ENCODE results near the gene FOXP1.

Gene FOXP1

DNA sequence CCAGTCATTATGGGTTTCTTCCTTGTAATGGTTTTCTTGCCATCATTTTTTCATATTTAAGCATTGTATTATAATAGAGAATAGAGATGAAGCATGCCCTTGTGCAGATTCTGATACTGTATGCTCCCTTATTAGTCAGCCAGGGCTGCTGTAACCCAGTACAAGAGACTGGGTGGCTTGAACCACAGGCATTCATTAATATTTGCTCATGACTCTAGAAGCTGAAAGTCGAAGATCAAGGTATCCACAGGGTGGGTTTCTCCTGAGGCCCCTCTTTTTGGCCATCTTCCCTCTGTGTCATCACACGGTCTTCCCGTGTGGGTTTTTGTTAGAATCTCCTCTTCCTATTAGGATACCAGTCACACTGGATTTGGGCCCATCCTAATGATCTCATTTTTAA, 74.5 kb downstream of the FOXP1 start:
- Histone ChIP-seq H3K4me3 (ENCODE audit: insufficient read depth, low read length, poor library complexity, severe bottlenecking) (no peak overlapping the region), H3K27ac (ENCODE audit: low read depth, low read length) (no peak overlapping the region), H4K20me1 (ENCODE audit: low read depth, low read length) (no peaks in the 10 kb centered on the region), H3K9ac (ENCODE audit: low read length) (no peak overlapping the region), H2AFZ (ENCODE audit: low read depth, low read length, severe bottlenecking) (no peak overlapping the region), H3K9me3 (ENCODE audit: insufficient read depth, low read length) (no peaks in the 10 kb centered on the region), H3K36me3 (ENCODE audit: low read length) (no peaks in the 10 kb centered on the region), H3K9me2 (replicated peaks; ENCODE audit: insufficient read depth, low read length) (no peaks in the 10 kb centered on the region), H3K4me2 (ENCODE audit: low read depth, low read length, poor library complexity, severe bottlenecking) (no peak overlapping the region), H3K27me3 (ENCODE audit: low read length) (no peaks in the 10 kb centered on the region), H3K79me2 (ENCODE audit: insufficient read depth, low read length) (no peaks in the 10 kb centered on the region), H3F3A (ENCODE audit: insufficient read depth) (0 out of 2 replicates have a peak, but pooled peaks cover 7% of the 10 kb centered on the region)
- TF ChIP-seq EZH2phosphoT487 (conservative IDR thresholded peaks at IDR 0.05; ENCODE audit: low read length) = no peak
- TF ChIP-seq, protein P1, sequence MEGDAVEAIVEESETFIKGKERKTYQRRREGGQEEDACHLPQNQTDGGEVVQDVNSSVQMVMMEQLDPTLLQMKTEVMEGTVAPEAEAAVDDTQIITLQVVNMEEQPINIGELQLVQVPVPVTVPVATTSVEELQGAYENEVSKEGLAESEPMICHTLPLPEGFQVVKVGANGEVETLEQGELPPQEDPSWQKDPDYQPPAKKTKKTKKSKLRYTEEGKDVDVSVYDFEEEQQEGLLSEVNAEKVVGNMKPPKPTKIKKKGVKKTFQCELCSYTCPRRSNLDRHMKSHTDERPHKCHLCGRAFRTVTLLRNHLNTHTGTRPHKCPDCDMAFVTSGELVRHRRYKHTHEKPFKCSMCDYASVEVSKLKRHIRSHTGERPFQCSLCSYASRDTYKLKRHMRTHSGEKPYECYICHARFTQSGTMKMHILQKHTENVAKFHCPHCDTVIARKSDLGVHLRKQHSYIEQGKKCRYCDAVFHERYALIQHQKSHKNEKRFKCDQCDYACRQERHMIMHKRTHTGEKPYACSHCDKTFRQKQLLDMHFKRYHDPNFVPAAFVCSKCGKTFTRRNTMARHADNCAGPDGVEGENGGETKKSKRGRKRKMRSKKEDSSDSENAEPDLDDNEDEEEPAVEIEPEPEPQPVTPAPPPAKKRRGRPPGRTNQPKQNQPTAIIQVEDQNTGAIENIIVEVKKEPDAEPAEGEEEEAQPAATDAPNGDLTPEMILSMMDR (IDR thresholded peaks at IDR 0.05; ENCODE audit: insufficient read depth, low read length, poor library complexity, severe bottlenecking) = no peak

- Histone ChIP-seq H3K9me3 (ENCODE audit: insufficient read depth, low read length) (no peaks in the 10 kb centered on the region), H3K4me2 (ENCODE audit: low read depth, low read length, poor library complexity, severe bottlenecking) (no peak overlapping the region), H3K27me3 (ENCODE audit: low read length) (no peaks in the 10 kb centered on the region), H4K20me1 (ENCODE audit: low read depth, low read length) (no peaks in the 10 kb centered on the region), H3K27ac (ENCODE audit: low read depth, low read length) (no peak overlapping the region), H3K79me2 (ENCODE audit: insufficient read depth, low read length) (no peaks in the 10 kb centered on the region), H3K36me3 (ENCODE audit: low read length) (no peaks in the 10 kb centered on the region), H3F3A (ENCODE audit: insufficient read depth) (no peaks in the 10 kb centered on the region), H2AFZ (ENCODE audit: low read depth, low read length, severe bottlenecking) (no peak overlapping the region), H3K9me2 (replicated peaks; ENCODE audit: insufficient read depth, low read length) (no peaks in the 10 kb centered on the region), H3K9ac (ENCODE audit: low read length) (no peak overlapping the region), H3K4me3 (ENCODE audit: insufficient read depth, low read length, poor library complexity, severe bottlenecking) (no peak overlapping the region)
- TF ChIP-seq, protein P1 (IDR thresholded peaks at IDR 0.05; ENCODE audit: insufficient read depth, low read length, poor library complexity, severe bottlenecking) = no peak
Observed at GRCh38 chr3:71505767-71506350, 77.7 kb downstream of the FOXP1 start.

DNA sequence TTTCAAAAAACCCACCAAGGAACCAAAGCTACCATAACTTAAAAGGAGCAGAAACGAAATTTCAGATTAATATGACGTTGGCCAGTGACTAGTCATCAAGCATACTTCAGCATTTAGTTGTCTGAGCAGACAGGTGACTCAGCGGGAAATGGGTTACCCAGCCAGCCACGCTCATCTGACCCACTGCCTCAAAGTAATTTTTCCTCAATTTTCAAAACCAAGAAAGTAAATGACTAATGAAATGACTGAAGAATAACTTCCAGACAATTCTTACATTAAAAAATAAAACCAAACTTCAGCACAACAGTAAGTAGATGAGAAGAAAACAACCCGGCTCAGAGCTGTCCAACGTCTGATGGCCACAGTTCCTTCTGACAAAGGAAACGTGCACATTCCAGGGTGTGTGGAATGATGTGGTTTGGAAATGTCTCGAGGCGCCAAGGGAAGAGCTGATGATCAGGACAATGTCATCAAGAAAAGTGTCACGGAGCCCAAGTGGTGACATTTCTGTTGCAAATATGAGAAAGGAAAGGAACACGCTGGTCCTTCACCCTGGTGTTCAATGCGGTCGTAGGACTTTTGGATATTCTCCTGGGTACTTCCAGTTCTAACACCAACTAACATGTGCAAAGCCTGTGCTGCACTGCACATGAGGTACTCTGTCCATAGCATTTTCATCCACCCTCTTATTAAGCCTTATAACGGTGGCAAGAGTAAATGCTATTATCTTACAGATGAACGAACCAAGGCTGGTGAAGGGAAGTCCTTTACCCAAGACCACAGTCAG, 79.1 kb downstream of the FOXP1 start:
- Histone ChIP-seq H3K9me3 (ENCODE audit: insufficient read depth, low read length) (no peaks in the 10 kb centered on the region), H3F3A (ENCODE audit: insufficient read depth) (no peaks in the 10 kb centered on the region), H4K20me1 (ENCODE audit: low read depth, low read length) (no peaks in the 10 kb centered on the region), H3K9ac (ENCODE audit: low read length) (no peak overlapping the region), H3K36me3 (ENCODE audit: low read length) (no peaks in the 10 kb centered on the region), H3K9me2 (replicated peaks; ENCODE audit: insufficient read depth, low read length) (no peaks in the 10 kb centered on the region), H3K4me2 (ENCODE audit: low read depth, low read length, poor library complexity, severe bottlenecking) (no peak overlapping the region), H2AFZ (ENCODE audit: low read depth, low read length, severe bottlenecking) (no peak overlapping the region), H3K27me3 (ENCODE audit: low read length) (no peaks in the 10 kb centered on the region), H3K79me2 (ENCODE audit: insufficient read depth, low read length) (no peaks in the 10 kb centered on the region), H3K4me3 (ENCODE audit: insufficient read depth, low read length, poor library complexity, severe bottlenecking) (no peak overlapping the region), H3K27ac (ENCODE audit: low read depth, low read length) (no peak overlapping the region)
- no peak for TF ChIP-seq EZH2phosphoT487 (conservative IDR thresholded peaks at IDR 0.05; ENCODE audit: low read length)
- TF ChIP-seq, protein P1 (IDR thresholded peaks at IDR 0.05; ENCODE audit: insufficient read depth, low read length, poor library complexity, severe bottlenecking) = no peak

Measured in SU-DHL-6 (cell line).